Spinal cord (tissue), 10 donors: ENCODE results near the gene SBF1. TPM values are rescaled to one million over a fixed set of nuclear protein-coding genes. Genes with fewer than 3 reads are reported as not detected.

Source experiments
- DNase-seq, 6 donors: peaks; one replicate each; pipeline versions ENCODE4 v3.0.0 to v3.0.0-alpha.2; 2013 to 2015; ENCODE audit warnings: low spot score in 6 of 6, low read depth in 4 of 6
- H3K27ac ChIP-seq: one replicate; pipeline ENCODE4 v1.5.1; 2013; ENCODE audit warnings: low read depth, low read length, control low read depth
- H3K27me3 ChIP-seq: one replicate; pipeline ENCODE4 v1.6.1; 2013; ENCODE audit warnings: low read length; ENCODE audit not compliant: control insufficient read depth, insufficient read depth
- H3K36me3 ChIP-seq: one replicate; pipeline ENCODE4 v1.6.1; 2013; ENCODE audit warnings: low read length; ENCODE audit not compliant: control insufficient read depth, insufficient read depth
- H3K4me1 ChIP-seq: one replicate; pipeline ENCODE4 v1.6.1; 2013; ENCODE audit warnings: low read length; ENCODE audit not compliant: control insufficient read depth, insufficient read depth
- H3K4me3 ChIP-seq: one replicate; pipeline ENCODE4 v1.5.1; 2013; ENCODE audit warnings: low read depth, low read length, control low read depth
- H3K9me3 ChIP-seq: one replicate; pipeline ENCODE4 v1.6.1; 2013; ENCODE audit warnings: low read length; ENCODE audit not compliant: control insufficient read depth, insufficient read depth
- WGBS: methylation state at CpG from one replicate; pipeline ENCODE4 v1.1.5; 2013; ENCODE audit warnings: missing lambda C conversion rate; ENCODE audit not compliant: insufficient coverage; 5-methylcytosine and 5-hydroxymethylcytosine counted together
- polyA plus RNA-seq, 2 donors: library from polyadenylated mRNA; unstranded; fragments of 120-200 nt; gene quantifications; one replicate each; pipeline ENCODE4 v1.2.1, GENCODE V29; 2013; ENCODE audit not compliant: insufficient read length in 2 of 2
- total RNA-seq, 2 donors: library from RNA; depleted of rRNA in 1 of 2; stranded (reverse); fragments of 120-200 nt in 1 of 2; fragments of >200 nt in 1 of 2; gene quantifications; one replicate each; pipeline versions ENCODE4 v1.2.3 to v1.2.4, GENCODE V29; 2013 to 2014
- donor health status: healthy.

Gene SBF1
- total and polyA plus RNA-seq, 4 donors, result 51.0 to 118 (median 90.0) TPM

GRCh38 chr22:50477923-50478322 lies 3.1 kb upstream of the SBF1 start:
- WGBS, result 86% methylated on average over 8 of the region's 12 CpGs
- Histone ChIP-seq H3K27ac (no peak overlapping the region), H3K9me3 (no peaks in the 10 kb centered on the region), H3K4me3 (no peak overlapping the region), H3K36me3 (peaks cover 3% of the 10 kb centered on the region), H3K4me1 (peaks cover 31% of the 10 kb centered on the region), H3K27me3 (peaks cover 40% of the 10 kb centered on the region)
- DNase-seq, result no peak

GRCh38 chr22:50476868-50477267 lies 2.0 kb upstream of the SBF1 start:
- no peak overlapping the region for H3K4me3 ChIP-seq
- no peaks in the 10 kb centered on the region for H3K9me3 ChIP-seq
- WGBS, result 70% methylated on average over 7 of the region's 7 CpGs
- peaks cover 14% of the 10 kb centered on the region for H3K36me3 ChIP-seq
- H3K4me1 ChIP-seq, result peaks cover 33% of the 10 kb centered on the region
- H3K27me3 ChIP-seq, result peaks cover 30% of the 10 kb centered on the region
- DNase-seq, result no peak
- H3K27ac ChIP-seq, result no peak overlapping the region

- 90% methylated on average over 6 of the region's 6 CpGs for WGBS
- DNase-seq, result no peak
- Histone ChIP-seq H3K9me3 (no peaks in the 10 kb centered on the region), H3K4me3 (no peak overlapping the region), H3K36me3 (peaks cover 26% of the 10 kb centered on the region), H3K27me3 (peaks cover 19% of the 10 kb centered on the region), H3K4me1 (peaks cover 41% of the 10 kb centered on the region), H3K27ac (no peak overlapping the region)
Measured at GRCh38 chr22:50475652-50476002, 792 bp upstream of the SBF1 start.

- Histone ChIP-seq H3K27me3 (peaks cover 5% of the 10 kb centered on the region), H3K9me3 (no peaks in the 10 kb centered on the region), H3K36me3 (peaks cover 42% of the 10 kb centered on the region), H3K4me1 (peaks cover 51% of the 10 kb centered on the region), H3K4me3 (peak overlapping the region; percentile 52), H3K27ac (no peak overlapping the region)
- WGBS, result 5% methylated on average over 61 of the region's 62 CpGs
- DNase-seq, result peak in 2 of 6 donors; percentile 8 to 38
Measured at GRCh38 chr22:50473855-50474671, 772 bp downstream of the SBF1 start.

GRCh38 chr22:50473088-50473487 lies 1.7 kb downstream of the SBF1 start:
- Histone ChIP-seq H3K27ac (no peak overlapping the region), H3K27me3 (no peaks in the 10 kb centered on the region), H3K9me3 (no peaks in the 10 kb centered on the region), H3K36me3 (peaks cover 50% of the 10 kb centered on the region), H3K4me1 (peaks cover 51% of the 10 kb centered on the region), H3K4me3 (no peak overlapping the region)
- WGBS, result 93% methylated on average over 5 of the region's 6 CpGs
- DNase-seq, result no peak

GRCh38 chr22:50471962-50472361 lies 2.9 kb downstream of the SBF1 start:
- Histone ChIP-seq H3K36me3 (peaks cover 62% of the 10 kb centered on the region), H3K4me3 (no peak overlapping the region), H3K27ac (no peak overlapping the region), H3K27me3 (no peaks in the 10 kb centered on the region), H3K4me1 (peaks cover 51% of the 10 kb centered on the region), H3K9me3 (no peaks in the 10 kb centered on the region)
- WGBS, result 79% methylated on average over 5 of the region's 5 CpGs
- no peak for DNase-seq

- Histone ChIP-seq H3K36me3 (peaks cover 68% of the 10 kb centered on the region), H3K4me3 (no peak overlapping the region), H3K9me3 (no peaks in the 10 kb centered on the region), H3K4me1 (peaks cover 51% of the 10 kb centered on the region), H3K27ac (no peak overlapping the region), H3K27me3 (no peaks in the 10 kb centered on the region)
- DNase-seq, result no peak
- 68% methylated on average over 9 of the region's 21 CpGs for WGBS
Measured at GRCh38 chr22:50471197-50471847, 3.5 kb downstream of the SBF1 start.

GRCh38 chr22:50470491-50470890 lies 4.3 kb downstream of the SBF1 start:
- Histone ChIP-seq H3K4me1 (peaks cover 48% of the 10 kb centered on the region), H3K27ac (no peak overlapping the region), H3K4me3 (no peak overlapping the region), H3K36me3 (peaks cover 76% of the 10 kb centered on the region), H3K27me3 (no peaks in the 10 kb centered on the region), H3K9me3 (no peaks in the 10 kb centered on the region)
- DNase-seq, result no peak
- 86% methylated on average over 6 of the region's 6 CpGs for WGBS

- 56% methylated on average over 19 of the region's 25 CpGs for WGBS
- Histone ChIP-seq H3K27ac (no peak overlapping the region), H3K36me3 (peaks cover 85% of the 10 kb centered on the region), H3K4me1 (peaks cover 44% of the 10 kb centered on the region), H3K27me3 (no peaks in the 10 kb centered on the region), H3K9me3 (no peaks in the 10 kb centered on the region), H3K4me3 (no peak overlapping the region)
- DNase-seq, result no peak
Measured at GRCh38 chr22:50469377-50470305, 5.2 kb downstream of the SBF1 start.
